GM23338 (cell line): ENCODE measurements around the gene IGF2R. TPM values are rescaled to one million over a fixed set of nuclear protein-coding genes. Genes with fewer than 3 reads are reported as not detected.

Source experiments
- ATAC-seq: fragments of 200-7000 bp; cut with Tn5 transposase; 3 replicates; pipeline ENCODE4 v1.9.1; 2020
- DNase-seq: peaks from one replicate; pipeline ENCODE4 v3.0.0-alpha.2; 2015; ENCODE audit warnings: low spot score
- H2AFZ ChIP-seq: fragments of 200-600 bp; sonication (generic); 2 replicates; pipeline ENCODE4 v1.8.0; 2016; ENCODE audit warnings: antibody characterized with exemption, mild to moderate bottlenecking, moderate library complexity
- H3F3A ChIP-seq: fragments of 200-600 bp; sonication (generic); replicated peaks from 2 replicates; pipeline ENCODE4 v1.8.0; 2017; ENCODE audit warnings: antibody characterized with exemption, mixed run types, low read depth
- H3K27ac ChIP-seq: fragments of 200-600 bp; sonication (generic); 2 replicates; pipeline ENCODE4 v1.6.1; 2016; ENCODE audit warnings: low read depth
- H3K27me3 ChIP-seq: fragments of 200-600 bp; sonication (generic); 2 replicates; pipeline ENCODE4 v1.8.0; 2016; ENCODE audit warnings: mild to moderate bottlenecking, mixed run types, moderate library complexity; ENCODE audit not compliant: insufficient read depth
- H3K36me3 ChIP-seq: fragments of 200-600 bp; sonication (generic); 2 replicates; pipeline ENCODE4 v1.8.0; 2016; ENCODE audit warnings: mild to moderate bottlenecking; ENCODE audit not compliant: insufficient read depth
- H3K4me1 ChIP-seq: fragments of 200-600 bp; sonication (generic); 2 replicates; pipeline ENCODE4 v1.8.0; 2016; ENCODE audit warnings: mild to moderate bottlenecking, moderate library complexity; ENCODE audit not compliant: insufficient read depth
- H3K4me2 ChIP-seq: fragments of 200-600 bp; sonication (generic); 2 replicates; pipeline ENCODE4 v1.7.1; 2017; ENCODE audit warnings: mixed run types
- H3K4me3 ChIP-seq: fragments of 200-600 bp; sonication (generic); 2 replicates; pipeline ENCODE4 v1.6.1; 2016; ENCODE audit warnings: mixed run types
- H3K79me2 ChIP-seq: fragments of 200-600 bp; sonication (generic); replicated peaks from 2 replicates; pipeline ENCODE4 v1.8.0; 2017; ENCODE audit warnings: mild to moderate bottlenecking; ENCODE audit not compliant: insufficient read depth
- H3K9me2 ChIP-seq: fragments of 200-600 bp; sonication (generic); 2 replicates; pipeline ENCODE4 v1.8.0; 2017; ENCODE audit not compliant: insufficient read depth
- H4K20me1 ChIP-seq: fragments of 200-600 bp; sonication (generic); replicated peaks from 2 replicates; pipeline ENCODE4 v1.8.0; 2017; ENCODE audit warnings: mild to moderate bottlenecking; ENCODE audit not compliant: insufficient read depth
- H3K27ac Mint-ChIP-seq: 2 replicates; pipeline ENCODE4 v1.8.0; 2020; ENCODE audit warnings: inconsistent platforms, mild to moderate bottlenecking, moderate library complexity, mixed read lengths
- H3K27me3 Mint-ChIP-seq: 3 replicates; pipeline ENCODE4 v1.8.0; 2022; ENCODE audit warnings: low read depth, mild to moderate bottlenecking, moderate library complexity, mixed read lengths, inconsistent platforms; ENCODE audit not compliant: insufficient read depth, poor library complexity
- H3K36me3 Mint-ChIP-seq: 3 replicates; pipeline ENCODE4 v1.8.0; 2021; ENCODE audit warnings: low read depth, mild to moderate bottlenecking, inconsistent platforms, moderate library complexity, mixed read lengths
- H3K4me1 Mint-ChIP-seq: 3 replicates; pipeline ENCODE4 v1.8.0; 2020; ENCODE audit warnings: mild to moderate bottlenecking, inconsistent platforms, mixed read lengths
- H3K4me3 Mint-ChIP-seq: 3 replicates; pipeline ENCODE4 v1.8.0; 2021; ENCODE audit warnings: moderate library complexity, mild to moderate bottlenecking, inconsistent platforms, mixed read lengths
- H3K9me3 Mint-ChIP-seq: 3 replicates; pipeline ENCODE4 v1.8.0; 2020; ENCODE audit warnings: moderate library complexity, mild to moderate bottlenecking, inconsistent platforms, mixed read lengths
- CTCF ChIP-seq, 2 experiments: fragments of 200-600 bp in 1 of 2; sonication (generic) in 1 of 2; conservative IDR thresholded peaks; 2 replicates each; pipeline versions ENCODE4 v1.5.1 to v1.6.1; 2016 to 2017; ENCODE audit warnings: antibody characterized with exemption in 2 of 2, low read depth in 2 of 2, mild to moderate bottlenecking in 2 of 2, moderate library complexity in 1 of 2
- ETS1 ChIP-seq: IDR thresholded peaks from 2 replicates; pipeline ENCODE4 v1.6.1; 2016; ENCODE audit warnings: antibody characterized with exemption
- JUNB ChIP-seq: IDR thresholded peaks from one replicate; pipeline ENCODE4 v1.6.1; 2016; ENCODE audit warnings: antibody characterized with exemption; ENCODE audit not compliant: unreplicated experiment
- NANOG ChIP-seq: IDR thresholded peaks from 2 replicates; pipeline ENCODE4 v1.6.1; 2016; ENCODE audit warnings: antibody characterized with exemption, borderline replicate concordance
- POLR2AphosphoS5 ChIP-seq: IDR thresholded peaks from 2 replicates; pipeline ENCODE4 v1.6.1; 2016; ENCODE audit warnings: antibody characterized with exemption, low read depth
- REST ChIP-seq: IDR thresholded peaks from one replicate; pipeline ENCODE4 v1.6.1; 2018; ENCODE audit warnings: antibody characterized with exemption; ENCODE audit not compliant: unreplicated experiment
- STAT1 ChIP-seq: IDR thresholded peaks from one replicate; pipeline ENCODE4 v1.6.1; 2016; ENCODE audit warnings: antibody characterized with exemption; ENCODE audit not compliant: unreplicated experiment
- ZNF114 ChIP-seq: fragments of 250-450 bp; sonication (Bioruptor Pico); IDR thresholded peaks from 2 replicates; pipeline ENCODE4 v1.5.0; 2020; ENCODE audit warnings: mild to moderate bottlenecking, moderate library complexity
- ZNF331 ChIP-seq: fragments of 250-450 bp; sonication (Bioruptor Pico); IDR thresholded peaks from 2 replicates; pipeline ENCODE4 v1.5.0; 2020; ENCODE audit warnings: low read depth, mild to moderate bottlenecking, moderate library complexity
- ZNF462 ChIP-seq: fragments of 250-450 bp; sonication (Bioruptor Pico); IDR thresholded peaks from 2 replicates; pipeline ENCODE4 v1.5.0; 2020; ENCODE audit warnings: mild to moderate bottlenecking, moderate library complexity
- polyA plus RNA-seq: library from polyadenylated mRNA; unstranded; fragments of >200 nt; fragmentation: Nextera tagmentation; extraction: Ambion mirVana; gene quantifications from 2 replicates; pipeline ENCODE4 v1.2.1, GENCODE V29; 2016
- total RNA-seq: library from RNA; depleted of rRNA; stranded (reverse); fragments of >200 nt; shearing (Covaris generic); gene quantifications from 2 replicates; pipeline ENCODE4 v1.2.3, GENCODE V29; 2014

IGF2R gene
- total and polyA plus RNA-seq, 2 experiments from 2014 or later: 12.5 to 76.4 TPM

GRCh38 chr6:160014869-160015182, 45.9 kb downstream of the IGF2R start:
- H3K4me2 ChIP-seq: no peak overlapping the region
- H3K36me3 Mint-ChIP-seq: peaks cover 38% of the 10 kb centered on the region
- H4K20me1 ChIP-seq: no peaks in the 10 kb centered on the region; the same call in 1 of the 2 replicates
- no peaks in the 10 kb centered on the region for H3K27me3 Mint-ChIP-seq
- peaks cover 3% of the 10 kb centered on the region; the same call in 1 of the 2 replicates for H3K36me3 ChIP-seq
- H3K9me3 Mint-ChIP-seq: no peaks in the 10 kb centered on the region
- no peak overlapping the region for H2AFZ ChIP-seq
- H3K4me1 ChIP-seq: no peaks in the 10 kb centered on the region; the same call in 1 of the 2 replicates
- no peak overlapping the region for H3K27ac Mint-ChIP-seq
- TF ChIP-seq JUNB: no peak
- TF ChIP-seq REST: no peak
- TF ChIP-seq ZNF462 (CRISPR knock-in tag): no peak
- TF ChIP-seq ZNF331: no peak
- no peak for TF ChIP-seq ZNF114 (CRISPR knock-in tag)
- TF ChIP-seq ETS1: no peak
- TF ChIP-seq POLR2AphosphoS5: no peak
- TF ChIP-seq NANOG: no peak
- no peak for TF ChIP-seq CTCF (conservative IDR thresholded peaks at IDR 0.05; ENCODE audit: low read depth in 2 of 2)
- TF ChIP-seq STAT1: no peak
- ATAC-seq (no peak), DNase-seq (no peak)
- no peaks in the 10 kb centered on the region for H3F3A ChIP-seq
- no peaks in the 10 kb centered on the region for H3K9me2 ChIP-seq
- H3K4me3 Mint-ChIP-seq: no peak overlapping the region
- H3K27ac ChIP-seq: no peak overlapping the region
- H3K4me1 Mint-ChIP-seq: no peaks in the 10 kb centered on the region; the same call in 2 of the 3 replicates
- no peak overlapping the region for H3K4me3 ChIP-seq
- peaks cover 3% of the 10 kb centered on the region; the same call in 1 of the 2 replicates for H3K79me2 ChIP-seq
- H3K27me3 ChIP-seq: no peaks in the 10 kb centered on the region
